HepG2 (cell line): ENCODE results near the gene GAB3. TPM values are rescaled to one million over a fixed set of nuclear protein-coding genes. Genes with fewer than 3 reads are reported as not detected.

Experiments
- ATAC-seq: fragments of 200-7000 bp; cut with Tn5 transposase; 3 replicates; pipeline ENCODE4 v1.9.1; 2020; ENCODE audit warnings: mild to moderate bottlenecking, moderate library complexity
- BruUV-seq: library from RNA; stranded (reverse); fragments of 400-500 nt; replicated peaks from 2 replicates; lab custom pipeline; 2021; lab: Mats Ljungman, UMichigan
- CTCF ChIA-PET: fragments of 300-600 bp; formaldehyde crosslinking; extraction: SDS; loops from one replicate; lab custom pipeline; 2021; ENCODE audit warnings: low total read pairs, inconsistent platforms, low intra/inter-chr PET ratio; lab: Yijun Ruan, JAX
- POLR2A ChIA-PET: fragments of 350-600 bp; sonication (Branson Sonifier 250); formaldehyde crosslinking; loops from one replicate; lab custom pipeline; 2020; ENCODE audit warnings: antibody characterized with exemption, inconsistent platforms; lab: Yijun Ruan, JAX
- DNase-seq: peaks from one replicate; pipeline ENCODE4 v3.0.0-alpha.2; 2015; ENCODE audit warnings: low spot score
- FAIRE-seq: peaks from 3 replicates; lab custom pipeline; 2011; peaks lifted over from hg19 to GRCh38; lab: Jason Lieb, UNC
- H2AFZ ChIP-seq: one replicate; pipeline ENCODE4 v1.6.1; 2011; ENCODE audit warnings: low read length, inconsistent platforms
- H3K27ac ChIP-seq: fragments of 300-600 bp; 3 replicates; pipeline ENCODE4 v1.8.0; 2011; ENCODE audit warnings: mixed run types, mild to moderate bottlenecking, mixed read lengths, low read length, inconsistent platforms; ENCODE audit not compliant: insufficient read depth; ENCODE audit errors: extremely low read length
- H3K27me3 ChIP-seq, 2 experiments: fragments of 200-600 bp in 1 of 2; 2 replicates in 1 of 2; 3 replicates in 1 of 2; pipeline versions ENCODE4 v1.6.0 to v1.8.0; 2011; ENCODE audit warnings: low read length in 2 of 2, mild to moderate bottlenecking in 2 of 2, moderate library complexity in 2 of 2, inconsistent platforms in 1 of 2; ENCODE audit not compliant: insufficient read depth in 2 of 2, control insufficient read depth in 1 of 2
- H3K36me3 ChIP-seq, 2 experiments: fragments of 200-600 bp in 1 of 2; replicated peaks in 1 of 2; 2 replicates in 1 of 2; 3 replicates in 1 of 2; pipeline versions ENCODE4 v1.5.1 to v1.8.0; 2011; ENCODE audit warnings: low read length in 2 of 2, inconsistent platforms in 1 of 2; ENCODE audit not compliant: insufficient read depth in 2 of 2, control insufficient read depth in 1 of 2
- H3K4me1 ChIP-seq: 2 replicates; pipeline ENCODE4 v1.5.1; 2012; ENCODE audit warnings: low read length, inconsistent platforms; ENCODE audit not compliant: insufficient read depth
- H3K4me2 ChIP-seq: 2 replicates; pipeline ENCODE4 v1.6.0; 2011; ENCODE audit warnings: low read depth, low read length, inconsistent platforms
- H3K4me3 ChIP-seq, 3 experiments: fragments of 200-600 bp in 1 of 3; sonication (generic), shearing (Covaris generic) in 1 of 3; replicated peaks in 1 of 3; 2 replicates each; pipeline ENCODE4 v1.5.1; 2011 to 2016; ENCODE audit warnings: low read length in 3 of 3, inconsistent platforms in 2 of 3, low read depth in 2 of 3, mild to moderate bottlenecking in 2 of 3, control low read depth in 1 of 3, mixed read lengths in 1 of 3; ENCODE audit not compliant: insufficient read depth in 1 of 3
- H3K79me2 ChIP-seq: one replicate; pipeline ENCODE4 v1.6.1; 2011; ENCODE audit warnings: low read length, inconsistent platforms; ENCODE audit not compliant: insufficient read depth
- H3K9ac ChIP-seq: 2 replicates; pipeline ENCODE4 v1.6.0; 2011; ENCODE audit warnings: mild to moderate bottlenecking, low read depth, low read length, inconsistent platforms; ENCODE audit not compliant: insufficient read depth
- H3K9me3 ChIP-seq: 2 replicates; pipeline ENCODE4 v1.5.1; 2012; ENCODE audit warnings: mild to moderate bottlenecking, low read length
- H4K20me1 ChIP-seq: 2 replicates; pipeline ENCODE4 v1.6.0; 2011; ENCODE audit warnings: inconsistent platforms, mild to moderate bottlenecking, low read length, moderate library complexity; ENCODE audit not compliant: insufficient read depth
- ARID2 ChIP-seq: sonication (generic); formaldehyde crosslinking; IDR thresholded peaks from 2 replicates; pipeline ENCODE4 v1.8.1; 2022; ENCODE audit warnings: mild to moderate bottlenecking, missing genetic modification reagents, borderline replicate concordance
- FOXJ3 ChIP-seq: sonication (generic); formaldehyde crosslinking; IDR thresholded peaks from 2 replicates; pipeline ENCODE4 v1.4.0; 2020; ENCODE audit warnings: missing genetic modification reagents, mild to moderate bottlenecking, borderline replicate concordance
- HIC2 ChIP-seq: sonication (generic); formaldehyde crosslinking; IDR thresholded peaks from 2 replicates; pipeline ENCODE4 v1.9.0; 2022; ENCODE audit warnings: low read depth, missing genetic modification reagents
- IRX3 ChIP-seq: sonication (generic); formaldehyde crosslinking; IDR thresholded peaks from 2 replicates; pipeline ENCODE4 v1.8.1; 2023; ENCODE audit warnings: mild to moderate bottlenecking, low read depth, missing genetic modification reagents, borderline replicate concordance
- MEIS1 ChIP-seq: sonication (generic); formaldehyde crosslinking; IDR thresholded peaks from 2 replicates; pipeline ENCODE4 v1.9.0; 2021; ENCODE audit warnings: mild to moderate bottlenecking, missing genetic modification reagents, moderate library complexity, borderline replicate concordance
- RORA ChIP-seq: sonication (generic); formaldehyde crosslinking; IDR thresholded peaks from 2 replicates; pipeline ENCODE4 v1.5.0; 2020; ENCODE audit warnings: mild to moderate bottlenecking, missing genetic modification reagents, moderate library complexity
- STAT5B ChIP-seq: sonication (generic); formaldehyde crosslinking; IDR thresholded peaks from 2 replicates; pipeline ENCODE4 v1.4.0; 2020; ENCODE audit warnings: missing genetic modification reagents
- ZNF234 ChIP-seq: sonication (generic); formaldehyde crosslinking; conservative IDR thresholded peaks from 2 replicates; pipeline ENCODE4 v1.5.1; 2020; ENCODE audit warnings: mild to moderate bottlenecking, missing genetic modification reagents
- ZNF501 ChIP-seq: sonication (generic); formaldehyde crosslinking; IDR thresholded peaks from 2 replicates; pipeline ENCODE4 v1.5.1; 2020; ENCODE audit warnings: mild to moderate bottlenecking, moderate library complexity, missing genetic modification reagents
- ZNF512B ChIP-seq: sonication (generic); formaldehyde crosslinking; IDR thresholded peaks from 2 replicates; pipeline ENCODE4 v1.5.1; 2020; ENCODE audit warnings: missing genetic modification reagents, mild to moderate bottlenecking, borderline replicate concordance
- ZNF781 ChIP-seq: sonication (generic); formaldehyde crosslinking; IDR thresholded peaks from 2 replicates; pipeline ENCODE4 v1.5.1; 2020; ENCODE audit warnings: borderline replicate concordance, mild to moderate bottlenecking, missing genetic modification reagents; ENCODE audit errors: not compliant biosample characterization
- WGBS: methylation state at CpG from one replicate; pipeline ENCODE4 v1.1.6; 2017; ENCODE audit warnings: low lambda C conversion rate; 5-methylcytosine and 5-hydroxymethylcytosine counted together
- in situ Hi-C: cut with HindIII; loops from 2 replicates; pipeline ENCODE4 v1.10.0; 2017; ENCODE audit warnings: low pct_unique_long_range_greater_than_20kb; ENCODE audit not compliant: extremely low pct_ligation_motif_present
- intact Hi-C: fragments of 100-400 bp; cut with micrococcal nuclease; formaldehyde crosslinking; loops from one replicate; pipeline ENCODE4 v1.10.0; 2022; ENCODE audit not compliant: unreplicated experiment
- polyA plus RNA-seq, 8 experiments: library from polyadenylated mRNA; depleted of rRNA in 3 of 8; stranded (reverse) in 7 of 8; unstranded in 1 of 8; fragments of >200 nt; fragmentation: Illumina TruSeq in 4 of 8; extraction: Trizol in 4 of 8; gene quantifications; 2 replicates each; pipeline versions ENCODE4 v1.2.1 to v1.2.3, GENCODE V29; 2011 to 2016; ENCODE audit warnings: low read depth in 4 of 8, missing spikeins in 1 of 8, mixed read lengths in 1 of 8; ENCODE audit not compliant: insufficient read depth in 1 of 8
- total RNA-seq, 5 experiments: library from RNA; depleted of rRNA; stranded (reverse); fragments of >200 nt; fragmentation: Illumina TruSeq; extraction: Trizol; gene quantifications; 2 replicates each; pipeline ENCODE4 v1.2.3, GENCODE V29; 2016; ENCODE audit warnings: low read depth in 1 of 5

Gene GAB3
- total and polyA plus RNA-seq, 2 of the 13 experiments (the other 11 are each of a cell fraction or from before 2014, with no cell fraction given), result not detected

DNA sequence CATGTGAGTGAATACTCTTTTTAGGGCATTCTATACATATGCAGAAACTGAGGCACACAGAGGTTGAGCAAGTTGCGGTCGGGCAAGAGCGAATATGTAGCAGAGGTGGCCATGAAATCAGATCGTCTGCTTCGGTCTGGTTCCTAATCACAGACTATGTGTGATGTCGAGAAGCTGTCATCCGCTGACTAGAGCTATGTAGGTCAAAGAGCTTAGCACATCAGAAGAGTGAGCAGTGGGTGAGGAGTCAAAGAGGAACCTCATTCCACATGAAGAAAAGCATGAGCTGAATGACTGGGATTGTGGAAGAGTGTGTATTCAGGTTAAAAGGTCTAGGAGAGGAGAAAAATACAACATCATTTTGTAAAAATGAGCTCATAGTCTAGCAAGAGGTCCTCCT, 19.0 kb downstream of the GAB3 start:
- WGBS, result 61% methylated on average over 7 of the region's 7 CpGs
- no TSS peak for BruUV-seq
- Histone ChIP-seq H3K4me1 (0 out of 2 replicates have a peak, but pooled peaks cover 6% of the 10 kb centered on the region), H3K9me3 (no peaks in the 10 kb centered on the region), H2AFZ (no peak overlapping the region), H3K9ac (no peak overlapping the region), H3K27me3 (no peaks in the 10 kb centered on the region; a peak in 1 of 5 replicates), H3K27ac (no peak overlapping the region), H3K36me3 (no peaks in the 10 kb centered on the region), H3K4me2 (no peak overlapping the region), H3K79me2 (no peaks in the 10 kb centered on the region), H4K20me1 (no peaks in the 10 kb centered on the region), H3K4me3 (no peak overlapping the region)
- intact Hi-C loops (no loop called here), in situ Hi-C loops (no loop called here)
- ChIA-PET POLR2A (no interaction called here), CTCF (no interaction called here)
- ATAC-seq, result no peak
- no peak for FAIRE-seq
- DNase-seq, result no peak
- no peak for TF ChIP-seq ZNF501
- no peak for TF ChIP-seq ZNF512B (CRISPR knock-in tag)
- TF ChIP-seq MEIS1 (CRISPR knock-in tag), result no peak
- TF ChIP-seq IRX3 (CRISPR knock-in tag), result no peak
- TF ChIP-seq HIC2 (CRISPR knock-in tag), result no peak
- no peak for TF ChIP-seq STAT5B (CRISPR knock-in tag)
- no peak for TF ChIP-seq ZNF234 (CRISPR knock-in tag)
- TF ChIP-seq RORA (CRISPR knock-in tag), result no peak
- no peak for TF ChIP-seq ZNF781 (CRISPR knock-in tag)
- no peak for TF ChIP-seq ARID2 (CRISPR knock-in tag)
- no peak for TF ChIP-seq FOXJ3 (CRISPR knock-in tag)
